ENCODE results near the gene TMEM63C.

TMEM63C gene

DNA sequence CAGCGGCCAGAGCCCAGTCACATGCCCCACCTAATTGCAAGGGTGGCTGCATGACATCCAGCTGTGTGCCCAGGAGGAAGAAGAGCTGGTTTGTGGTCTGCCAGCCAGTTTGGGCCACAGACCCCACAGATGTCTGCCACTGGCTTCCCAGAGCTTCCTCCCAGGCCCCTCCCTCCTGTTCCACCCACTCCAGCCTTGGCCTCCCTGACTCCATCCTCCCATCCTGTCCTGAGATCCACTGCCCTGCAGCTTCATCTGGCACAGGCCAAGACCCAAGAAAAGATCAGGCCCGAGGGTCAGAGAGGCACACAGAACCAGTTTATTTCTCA, 83.6 kb downstream of the TMEM63C start:
- Histone ChIP-seq H3K9me3 (ENCODE audit: control insufficient read depth in 1 of 2, low read length in 2 of 2) (peaks cover 6 to 9% of the 10 kb centered on the region in 2 donors), H3K27ac (ENCODE audit: low read length) (no peak overlapping the region), H3K27me3 (ENCODE audit: low read depth, low read length) (peaks cover 5% of the 10 kb centered on the region), H3K36me3 (ENCODE audit: control insufficient read depth in 1 of 2, insufficient read depth in 2 of 2, low read length in 2 of 2) (no peaks in the 10 kb centered on the region), H3K4me1 (ENCODE audit: control insufficient read depth in 1 of 2, insufficient read depth in 2 of 2, low read length in 2 of 2) (peaks cover 0 to under 1% of the 10 kb centered on the region in 2 donors), H3K4me3 (ENCODE audit: low read depth in 1 of 2, low read length in 2 of 2) (no peak overlapping the region)

DNA sequence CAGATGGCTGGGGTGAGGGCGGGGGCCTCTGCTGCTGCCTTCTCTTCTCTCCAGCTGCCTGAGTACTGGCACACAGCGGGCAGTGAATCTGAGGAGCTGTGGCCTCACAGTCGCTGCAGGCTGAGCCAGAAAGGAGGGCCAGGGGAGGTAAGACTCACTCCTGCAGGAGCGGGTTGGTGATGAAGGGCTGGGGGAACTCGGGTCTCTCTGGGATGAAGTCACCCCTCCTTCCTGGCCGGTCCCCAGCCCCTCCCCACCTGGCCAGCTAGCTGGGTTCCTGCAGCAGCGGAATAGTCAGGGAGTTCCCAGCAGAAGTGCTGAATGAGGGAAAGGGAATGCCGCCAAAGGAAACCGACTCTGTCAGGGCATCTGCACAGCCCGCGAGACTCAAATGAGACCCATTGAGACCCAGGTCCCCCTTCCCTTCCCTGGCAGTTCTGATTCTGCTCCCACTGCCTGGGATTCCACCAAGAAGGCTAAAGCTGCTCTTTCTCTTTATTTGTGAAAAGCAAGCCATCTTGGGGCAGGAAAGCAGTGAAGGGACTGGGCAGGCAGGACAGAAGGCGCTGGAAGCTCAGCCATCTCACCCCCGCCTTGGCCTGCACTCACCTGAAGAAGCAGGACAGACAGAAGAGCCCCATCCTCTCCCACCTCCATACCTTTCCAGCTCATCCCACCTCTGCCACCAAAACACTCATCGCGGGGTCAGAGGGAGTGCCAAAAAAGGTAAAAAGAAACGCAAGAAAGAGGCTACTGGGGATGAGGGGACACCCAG, 84.2 kb downstream of the TMEM63C start:
- peaks cover 5% of the 10 kb centered on the region for H3K27me3 ChIP-seq (ENCODE audit: low read depth, low read length)
- H3K36me3 ChIP-seq (ENCODE audit: control insufficient read depth in 1 of 2, insufficient read depth in 2 of 2, low read length in 2 of 2): no peaks in the 10 kb centered on the region
- peaks cover 6 to 9% of the 10 kb centered on the region in 2 donors for H3K9me3 ChIP-seq (ENCODE audit: control insufficient read depth in 1 of 2, low read length in 2 of 2)
- H3K4me3 ChIP-seq (ENCODE audit: low read depth in 1 of 2, low read length in 2 of 2): no peak overlapping the region
- peaks cover 0 to 6% of the 10 kb centered on the region in 2 donors for H3K4me1 ChIP-seq (ENCODE audit: control insufficient read depth in 1 of 2, insufficient read depth in 2 of 2, low read length in 2 of 2)
- no peak overlapping the region for H3K27ac ChIP-seq (ENCODE audit: low read length)

DNA sequence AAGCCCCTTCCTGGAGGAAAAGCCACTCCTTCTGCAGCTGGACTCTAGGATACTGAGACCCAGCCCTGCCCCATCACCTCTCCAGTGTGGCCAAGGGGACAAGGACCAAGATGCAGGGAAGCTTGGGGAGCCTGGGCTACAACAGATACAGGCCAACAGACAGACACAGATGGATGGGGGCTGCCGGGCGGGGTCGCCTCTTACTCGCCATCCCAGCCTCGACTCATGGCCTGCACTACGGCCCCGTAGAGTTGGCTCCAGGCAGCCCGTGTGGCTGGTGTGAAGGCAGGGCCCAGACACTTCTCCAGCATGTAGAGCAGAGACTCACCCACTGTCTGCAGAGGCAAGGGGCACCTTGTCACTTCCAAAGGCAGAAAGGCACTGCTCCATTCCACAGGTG, 84.7 kb downstream of the TMEM63C start:
- H3K9me3 ChIP-seq (ENCODE audit: control insufficient read depth in 1 of 2, low read length in 2 of 2): peaks cover 6 to 9% of the 10 kb centered on the region in 2 donors
- peaks cover 0 to 8% of the 10 kb centered on the region in 2 donors for H3K4me1 ChIP-seq (ENCODE audit: control insufficient read depth in 1 of 2, insufficient read depth in 2 of 2, low read length in 2 of 2)
- H3K27me3 ChIP-seq (ENCODE audit: low read depth, low read length): peaks cover 9% of the 10 kb centered on the region
- H3K36me3 ChIP-seq (ENCODE audit: control insufficient read depth in 1 of 2, insufficient read depth in 2 of 2, low read length in 2 of 2): no peaks in the 10 kb centered on the region
- no peak overlapping the region for H3K27ac ChIP-seq (ENCODE audit: low read length)
- H3K4me3 ChIP-seq (ENCODE audit: low read depth in 1 of 2, low read length in 2 of 2): no peak overlapping the region

DNA sequence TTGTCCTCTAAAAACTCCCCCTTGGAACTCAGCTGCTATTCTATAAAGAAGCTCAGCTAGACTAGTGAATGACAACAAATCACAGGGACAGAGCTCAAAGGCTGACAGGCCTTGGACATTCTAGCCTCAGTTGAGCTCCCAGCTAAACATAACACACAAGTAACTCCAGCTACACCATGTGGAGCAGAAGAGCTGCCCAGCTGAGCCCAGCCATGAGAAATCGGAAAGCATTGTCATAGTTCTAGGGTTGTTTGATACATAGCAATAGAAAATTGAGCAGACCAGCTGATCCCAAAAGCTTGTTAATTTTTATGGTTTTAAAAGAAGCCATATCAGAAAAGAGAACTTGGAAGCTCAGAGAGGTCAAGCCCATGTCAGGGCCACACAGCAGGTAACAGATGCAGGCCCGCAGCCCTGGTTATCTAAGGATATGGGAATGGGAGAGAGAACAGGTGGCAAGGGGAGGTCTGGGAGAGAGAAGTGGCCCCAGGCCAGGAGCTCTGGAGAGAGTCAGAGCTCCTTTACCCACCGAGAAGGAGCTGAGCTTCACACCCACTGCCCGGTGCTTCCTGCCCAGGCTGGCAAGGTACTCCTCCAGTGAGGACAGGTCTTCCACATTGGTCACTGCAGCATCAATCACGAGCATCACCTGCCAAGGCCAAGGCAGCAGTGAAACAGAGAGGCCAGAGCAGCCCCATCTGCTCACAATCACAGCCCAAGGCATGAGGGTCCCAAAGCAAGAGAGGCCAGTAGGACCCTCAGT, 86.5 kb downstream of the TMEM63C start:
- Histone ChIP-seq H3K4me3 (ENCODE audit: low read depth in 1 of 2, low read length in 2 of 2) (no peak overlapping the region), H3K27me3 (ENCODE audit: low read depth, low read length) (peaks cover 10% of the 10 kb centered on the region), H3K36me3 (ENCODE audit: control insufficient read depth in 1 of 2, insufficient read depth in 2 of 2, low read length in 2 of 2) (no peaks in the 10 kb centered on the region), H3K27ac (ENCODE audit: low read length) (no peak overlapping the region), H3K4me1 (ENCODE audit: control insufficient read depth in 1 of 2, insufficient read depth in 2 of 2, low read length in 2 of 2) (peaks cover 0 to 8% of the 10 kb centered on the region in 2 donors), H3K9me3 (ENCODE audit: control insufficient read depth in 1 of 2, low read length in 2 of 2) (peaks cover 6 to 9% of the 10 kb centered on the region in 2 donors)

DNA sequence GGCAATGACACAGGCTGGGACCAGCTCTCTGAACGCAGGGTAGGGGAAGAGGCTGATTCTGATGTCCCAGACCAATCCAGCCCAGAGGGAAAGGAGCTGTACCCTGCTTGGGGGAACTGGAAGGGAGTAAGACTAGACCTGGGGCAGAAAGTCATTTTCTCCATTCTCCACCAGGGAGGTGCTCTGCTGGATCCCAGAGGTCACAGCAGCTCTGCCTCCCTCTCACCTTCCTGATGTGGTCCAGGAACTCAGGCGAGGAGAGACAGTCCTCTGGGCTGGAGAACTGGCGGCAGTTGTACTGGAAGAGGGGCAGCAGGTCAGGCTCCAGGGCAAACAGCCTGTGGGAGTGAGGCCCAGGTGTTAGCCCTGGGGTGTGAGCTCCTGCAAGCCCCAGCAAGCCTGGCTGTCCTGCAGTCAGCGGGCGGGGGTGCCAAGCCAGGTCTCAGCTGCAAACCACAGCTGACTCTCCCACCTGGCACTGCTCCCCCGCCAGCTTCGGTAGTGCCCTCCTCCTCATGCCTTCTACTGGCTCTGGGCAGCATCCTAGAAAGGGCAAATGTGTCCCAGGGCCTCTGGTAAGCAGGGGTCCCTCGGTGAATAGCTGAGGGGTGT, 87.5 kb downstream of the TMEM63C start:
- Histone ChIP-seq H3K36me3 (ENCODE audit: control insufficient read depth in 1 of 2, insufficient read depth in 2 of 2, low read length in 2 of 2) (no peaks in the 10 kb centered on the region), H3K9me3 (ENCODE audit: control insufficient read depth in 1 of 2, low read length in 2 of 2) (peaks cover 6 to 9% of the 10 kb centered on the region in 2 donors), H3K4me1 (ENCODE audit: control insufficient read depth in 1 of 2, insufficient read depth in 2 of 2, low read length in 2 of 2) (peaks cover 0 to 8% of the 10 kb centered on the region in 2 donors), H3K27ac (ENCODE audit: low read length) (no peak overlapping the region), H3K27me3 (ENCODE audit: low read depth, low read length) (peaks cover 10% of the 10 kb centered on the region), H3K4me3 (ENCODE audit: low read depth in 1 of 2, low read length in 2 of 2) (no peak overlapping the region)

DNA sequence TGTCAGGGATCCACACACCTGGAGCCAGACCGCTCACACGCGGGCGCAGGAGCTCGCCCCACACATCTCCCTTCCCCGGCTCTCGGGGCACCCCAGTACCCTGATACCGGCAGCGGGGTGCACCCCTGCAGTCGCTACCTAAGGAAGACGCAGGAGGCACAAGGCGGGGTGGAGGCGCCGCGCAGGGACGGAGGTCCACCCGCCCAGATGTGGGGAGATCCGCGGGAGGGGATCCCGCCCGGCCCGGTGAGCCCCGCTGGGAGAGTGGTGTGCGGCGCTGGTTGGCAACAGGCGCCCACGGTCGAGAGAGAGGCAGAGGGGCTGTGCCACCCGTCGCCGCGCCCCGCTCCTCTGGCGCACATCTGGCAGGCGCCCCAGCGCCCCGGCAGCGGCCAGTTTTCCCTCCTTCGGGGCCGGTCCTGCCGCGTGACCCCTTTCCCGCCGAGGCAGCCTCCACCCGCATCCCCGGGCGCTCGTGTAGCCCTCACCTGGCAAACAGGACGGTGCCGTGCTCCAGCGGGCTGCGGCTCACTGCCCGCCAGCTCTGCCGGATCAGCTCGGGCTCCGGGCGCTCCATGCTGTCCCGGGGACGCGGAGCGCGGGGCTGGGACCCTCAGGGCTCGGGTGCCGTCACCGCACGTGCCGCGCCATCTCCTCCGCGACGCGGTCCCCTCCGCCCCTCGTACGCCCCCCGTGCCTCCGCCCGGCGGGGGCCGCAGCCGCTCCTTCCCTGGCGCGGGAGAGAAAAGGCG, 88.9 kb downstream of the TMEM63C start:
- H3K36me3 ChIP-seq (ENCODE audit: control insufficient read depth in 1 of 2, insufficient read depth in 2 of 2, low read length in 2 of 2): no peaks in the 10 kb centered on the region
- no peak overlapping the region for H3K27ac ChIP-seq (ENCODE audit: low read length)
- H3K9me3 ChIP-seq (ENCODE audit: control insufficient read depth in 1 of 2, low read length in 2 of 2): peaks cover 6 to 9% of the 10 kb centered on the region in 2 donors
- peaks cover 10% of the 10 kb centered on the region for H3K27me3 ChIP-seq (ENCODE audit: low read depth, low read length)
- H3K4me3 ChIP-seq (ENCODE audit: low read depth in 1 of 2, low read length in 2 of 2): no peak overlapping the region
- peaks cover 0 to 8% of the 10 kb centered on the region in 2 donors for H3K4me1 ChIP-seq (ENCODE audit: control insufficient read depth in 1 of 2, insufficient read depth in 2 of 2, low read length in 2 of 2)

DNA sequence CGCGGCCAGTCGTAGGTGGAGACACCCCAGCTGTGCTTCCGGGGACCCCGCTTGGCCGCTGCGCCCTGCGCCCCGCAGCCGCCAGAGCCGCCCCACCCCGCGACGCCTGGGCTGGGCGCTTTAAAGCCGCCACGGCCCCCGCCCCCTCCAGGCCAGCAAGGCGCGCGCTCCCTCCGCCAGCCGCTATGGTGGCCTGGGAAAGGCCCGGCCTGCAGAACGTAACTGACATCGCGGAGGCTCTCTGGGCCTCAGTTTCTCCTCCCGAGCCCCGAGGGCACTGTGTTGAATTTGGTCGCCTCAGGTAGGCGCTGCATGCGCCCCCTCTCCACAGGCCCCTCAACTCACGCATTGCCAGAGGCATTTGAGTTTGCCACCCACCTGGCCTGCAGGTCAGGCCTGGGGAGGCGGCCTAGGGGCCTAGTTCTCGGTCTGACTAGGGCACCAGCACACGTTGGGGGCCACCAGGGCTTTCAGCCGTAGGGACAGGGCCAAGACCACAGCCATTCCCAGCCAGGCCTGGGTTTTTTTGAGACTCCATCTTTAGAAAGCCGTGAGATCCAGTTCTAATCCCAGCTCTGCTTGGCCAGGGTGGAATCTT, 89.6 kb downstream of the TMEM63C start, which contains the start of gene NGB:
Gene NGB (minus strand): TSS at position 94 of the 598 bp plus-strand sequence. CDS start 269 bp downstream, outside the sequence.
- Histone ChIP-seq H3K36me3 (ENCODE audit: control insufficient read depth in 1 of 2, insufficient read depth in 2 of 2, low read length in 2 of 2) (peaks cover 0 to under 1% of the 10 kb centered on the region in 2 donors), H3K4me3 (ENCODE audit: low read depth in 1 of 2, low read length in 2 of 2) (no peak within 1 kb of the TSS), H3K9me3 (ENCODE audit: control insufficient read depth in 1 of 2, low read length in 2 of 2) (peaks cover 6 to 9% of the 10 kb centered on the region in 2 donors), H3K4me1 (ENCODE audit: control insufficient read depth in 1 of 2, insufficient read depth in 2 of 2, low read length in 2 of 2) (peaks cover 0 to 8% of the 10 kb centered on the region in 2 donors), H3K27me3 (ENCODE audit: low read depth, low read length) (peaks cover 10% of the 10 kb centered on the region), H3K27ac (ENCODE audit: low read length) (no peak within 1 kb of the TSS)

DNA sequence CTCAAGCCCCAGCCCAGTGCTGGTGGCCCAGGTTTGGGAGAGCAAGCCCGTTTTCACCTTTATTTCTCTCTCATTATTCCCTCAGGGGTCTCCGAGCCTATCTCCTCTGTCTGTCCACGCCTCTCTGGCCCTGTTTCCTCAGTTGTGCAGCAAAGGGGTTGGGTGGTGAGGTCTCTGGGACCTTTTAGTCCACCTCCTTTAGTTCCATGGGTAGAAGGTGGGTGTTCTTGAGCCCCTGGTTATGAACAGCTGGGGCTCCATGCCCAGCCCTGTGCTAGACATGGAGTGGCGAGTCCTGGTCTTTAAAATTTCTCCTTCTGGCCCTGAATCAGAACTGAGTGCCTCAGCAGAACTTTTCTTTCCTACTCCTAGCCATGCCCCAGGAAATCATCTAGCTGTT, 90.7 kb downstream of the TMEM63C start:
- peaks cover 10% of the 10 kb centered on the region for H3K27me3 ChIP-seq (ENCODE audit: low read depth, low read length)
- H3K4me1 ChIP-seq (ENCODE audit: control insufficient read depth in 1 of 2, insufficient read depth in 2 of 2, low read length in 2 of 2): peaks cover 0 to 8% of the 10 kb centered on the region in 2 donors

DNA sequence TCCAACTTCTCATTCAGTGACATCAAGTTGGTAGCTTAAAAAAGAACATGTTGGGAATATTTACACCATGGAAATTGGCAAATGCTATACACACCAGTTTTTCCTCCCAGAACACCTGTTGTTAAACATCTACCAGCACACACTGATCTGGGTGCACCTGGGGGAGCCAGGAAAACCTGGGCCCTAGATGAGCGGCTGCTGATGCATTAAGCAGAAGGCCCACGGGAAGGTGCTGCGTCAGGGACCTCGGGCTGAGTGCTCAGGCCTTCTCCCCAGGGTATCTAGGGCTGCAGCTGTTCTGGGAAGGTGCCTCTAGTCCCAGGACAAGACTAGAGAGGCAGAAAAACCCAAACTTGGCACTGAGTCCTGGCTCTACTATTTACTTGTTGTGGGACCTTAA, 92.2 kb downstream of the TMEM63C start:
- Histone ChIP-seq H3K4me1 (ENCODE audit: control insufficient read depth in 1 of 2, insufficient read depth in 2 of 2, low read length in 2 of 2) (peaks cover 0 to 8% of the 10 kb centered on the region in 2 donors), H3K9me3 (ENCODE audit: control insufficient read depth in 1 of 2, low read length in 2 of 2) (no peaks in the 10 kb centered on the region), H3K27me3 (ENCODE audit: low read depth, low read length) (peaks cover 4% of the 10 kb centered on the region), H3K27ac (ENCODE audit: low read length) (no peak overlapping the region), H3K4me3 (ENCODE audit: low read depth in 1 of 2, low read length in 2 of 2) (no peak overlapping the region), H3K36me3 (ENCODE audit: control insufficient read depth in 1 of 2, insufficient read depth in 2 of 2, low read length in 2 of 2) (peaks cover under 1 to 21% of the 10 kb centered on the region in 2 donors)

More for the DNA sequence above, 90.7 kb downstream of the TMEM63C start:
- H3K36me3 ChIP-seq (ENCODE audit: control insufficient read depth in 1 of 2, insufficient read depth in 2 of 2, low read length in 2 of 2): peaks cover 0 to 7% of the 10 kb centered on the region in 2 donors
- H3K4me3 ChIP-seq (ENCODE audit: low read depth in 1 of 2, low read length in 2 of 2): no peak overlapping the region
- no peak overlapping the region for H3K27ac ChIP-seq (ENCODE audit: low read length)
- peaks cover 6 to 9% of the 10 kb centered on the region in 2 donors for H3K9me3 ChIP-seq (ENCODE audit: control insufficient read depth in 1 of 2, low read length in 2 of 2)

DNA sequence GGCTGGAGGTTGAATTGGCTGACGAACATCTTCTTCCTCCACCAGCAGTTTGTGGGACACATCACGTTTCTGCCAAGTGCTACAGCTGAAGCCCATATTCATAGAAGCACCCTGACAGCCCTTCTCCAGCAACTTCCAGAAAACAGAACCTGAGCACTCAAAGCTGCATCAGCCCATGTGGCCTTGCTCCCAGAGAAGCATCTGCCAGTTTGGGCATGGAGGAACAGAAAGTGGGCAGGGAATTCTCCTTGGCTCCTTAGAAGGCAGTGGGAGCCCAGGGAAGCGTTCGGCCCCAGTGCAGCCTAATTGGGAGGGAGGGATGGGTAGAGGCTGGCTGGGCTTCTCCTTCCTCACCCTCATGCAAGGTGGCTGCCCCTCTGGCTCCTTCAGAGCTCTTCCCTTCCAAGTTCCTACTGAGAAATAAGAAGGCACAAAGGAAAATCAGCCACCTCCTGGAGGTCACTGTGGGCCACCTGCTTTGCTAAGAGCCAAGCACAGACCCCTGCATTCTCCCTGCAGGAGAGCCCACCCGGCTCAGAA, 93.5 kb downstream of the TMEM63C start:
- Histone ChIP-seq H3K27ac (ENCODE audit: low read length) (no peak overlapping the region), H3K27me3 (ENCODE audit: low read depth, low read length) (peaks cover 4% of the 10 kb centered on the region), H3K4me3 (ENCODE audit: low read depth in 1 of 2, low read length in 2 of 2) (no peak overlapping the region), H3K36me3 (ENCODE audit: control insufficient read depth in 1 of 2, insufficient read depth in 2 of 2, low read length in 2 of 2) (peaks cover 8 to 34% of the 10 kb centered on the region in 2 donors), H3K9me3 (ENCODE audit: control insufficient read depth in 1 of 2, low read length in 2 of 2) (no peaks in the 10 kb centered on the region), H3K4me1 (ENCODE audit: control insufficient read depth in 1 of 2, insufficient read depth in 2 of 2, low read length in 2 of 2) (peaks cover 0 to 8% of the 10 kb centered on the region in 2 donors)

All from muscle layer of duodenum (tissue), 2 donors.